CD4-positive, alpha-beta T cell (primary cell): Measurements from ENCODE around the gene TIGD1. TPM values are rescaled to one million over a fixed set of nuclear protein-coding genes. Genes with fewer than 3 reads are reported as not detected.

Experiments used
- ATAC-seq: fragments of 200-7000 bp; cut with Tn5 transposase; one replicate; pipeline ENCODE4 v1.10.0; 2022; ENCODE audit warnings: mild to moderate bottlenecking; ENCODE audit not compliant: poor library complexity
- CTCF ChIA-PET: fragments of 350-600 bp; sonication (Branson Sonifier 250); formaldehyde crosslinking; loops from one replicate; lab custom pipeline; 2021; ENCODE audit warnings: antibody characterized with exemption, inconsistent platforms; lab: Charles Lee
- POLR2A ChIA-PET: fragments of 350-600 bp; sonication (Branson Sonifier 250); formaldehyde crosslinking; loops from one replicate; lab custom pipeline; 2021; ENCODE audit warnings: antibody characterized with exemption, inconsistent platforms; lab: Charles Lee
- DNase-seq, 14 experiments: peaks; one replicate each; pipeline ENCODE4 v3.0.0-alpha.2; 2013 to 2020; ENCODE audit warnings: mixed read lengths in 2 of 14
- H3K27ac ChIP-seq, 2 donors: one replicate each; pipeline versions ENCODE4 v1.5.1 to v1.7.0; 2013; ENCODE audit warnings: low read length in 2 of 2, low read depth in 1 of 2, mild to moderate bottlenecking in 1 of 2
- H3K27me3 ChIP-seq, 2 experiments: 1 replicate in 1 of 2; 2 replicates in 1 of 2; pipeline versions ENCODE4 v1.6.1 to v1.7.0; 2013; ENCODE audit warnings: low read length in 2 of 2, control low read depth in 1 of 2, mild to moderate bottlenecking in 1 of 2, moderate library complexity in 1 of 2; ENCODE audit not compliant: insufficient read depth in 2 of 2, control insufficient read depth in 1 of 2
- H3K36me3 ChIP-seq: one replicate; pipeline ENCODE4 v1.6.1; 2013; ENCODE audit warnings: low read length, control low read depth; ENCODE audit not compliant: insufficient read depth
- H3K4me1 ChIP-seq: one replicate; pipeline ENCODE4 v1.6.1; 2013; ENCODE audit warnings: low read length, control low read depth; ENCODE audit not compliant: insufficient read depth
- H3K4me3 ChIP-seq: one replicate; pipeline ENCODE4 v1.5.1; 2013; ENCODE audit warnings: mild to moderate bottlenecking, low read length, moderate library complexity
- H3K9me3 ChIP-seq, 2 experiments: 1 replicate in 1 of 2; 2 replicates in 1 of 2; pipeline versions ENCODE4 v1.6.1 to v1.7.0; 2013; ENCODE audit warnings: low read length in 2 of 2, mild to moderate bottlenecking in 2 of 2, control low read depth in 1 of 2, moderate library complexity in 1 of 2; ENCODE audit not compliant: control insufficient read depth in 1 of 2, insufficient read depth in 1 of 2
- H3K27ac Mint-ChIP-seq: one replicate; pipeline ENCODE4 v1.8.0; 2020; ENCODE audit warnings: mixed read lengths
- H3K27me3 Mint-ChIP-seq: one replicate; pipeline ENCODE4 v1.8.0; 2021; ENCODE audit warnings: mixed read lengths
- H3K36me3 Mint-ChIP-seq: one replicate; pipeline ENCODE4 v1.8.0; 2021; ENCODE audit warnings: low read depth, mixed read lengths
- H3K4me1 Mint-ChIP-seq: one replicate; pipeline ENCODE4 v1.8.0; 2021; ENCODE audit warnings: low read depth, mixed read lengths
- H3K4me3 Mint-ChIP-seq: one replicate; pipeline ENCODE4 v1.8.0; 2020; ENCODE audit warnings: mild to moderate bottlenecking, mixed read lengths
- H3K9me3 Mint-ChIP-seq: one replicate; pipeline ENCODE4 v1.8.0; 2020; ENCODE audit warnings: mixed read lengths
- CTCF ChIP-seq: fragments of 200-600 bp; IDR thresholded peaks from one replicate; pipeline ENCODE4 v1.8.0; 2022; ENCODE audit warnings: antibody characterized with exemption, mild to moderate bottlenecking
- intact Hi-C, 2 experiments: fragments of 100-400 bp; cut with DNase I in 1 of 2; cut with micrococcal nuclease in 1 of 2; formaldehyde crosslinking; loops; one replicate each; pipeline versions ENCODE4 v1.15.1 to v1.9.0; 2023 to 2025; cut with DNase I, micrococcal nuclease
- total RNA-seq, 174 experiments: library from RNA in 2 of 174; stranded (reverse) in 2 of 174; gene quantifications; one replicate each; pipeline ENCODE4 v1.2.3 and lab custom pipeline; 2021 to 2026

Gene TIGD1
- total RNA-seq, 2 experiments from 2014 or later: 22.1 to 22.2 TPM

- H3K27me3 ChIP-seq: peaks cover 25 to 46% of the 10 kb centered on the region in 2 experiments
- Mint-ChIP-seq H3K27me3 (peaks cover 66% of the 10 kb centered on the region), H3K9me3 (no peaks in the 10 kb centered on the region)
Observed at GRCh38 chr2:232505856-232506255, 44.5 kb downstream of the TIGD1 start.

GRCh38 chr2:232504438-232504837 is 45.9 kb downstream of the TIGD1 start:
- no peak overlapping the region for H3K27ac ChIP-seq
- ChIA-PET POLR2A (no interaction called here), CTCF (no interaction called here)
- peaks cover 12% of the 10 kb centered on the region for H3K4me1 ChIP-seq
- H3K27me3 ChIP-seq: peaks cover 25 to 46% of the 10 kb centered on the region in 2 experiments
- Mint-ChIP-seq H3K4me1 (peaks cover 13% of the 10 kb centered on the region), H3K27me3 (peaks cover 68% of the 10 kb centered on the region), H3K36me3 (no peaks in the 10 kb centered on the region), H3K27ac (peak overlapping the region; percentile 44), H3K4me3 (no peak overlapping the region), H3K9me3 (no peaks in the 10 kb centered on the region)
- ATAC-seq (no peak), DNase-seq (no peak)
- H3K4me3 ChIP-seq: no peak overlapping the region
- no peaks in the 10 kb centered on the region for H3K36me3 ChIP-seq
- H3K9me3 ChIP-seq: peaks cover 0 to 4% of the 10 kb centered on the region in 2 experiments
- intact Hi-C loops: no loop called here
- no peak for TF ChIP-seq CTCF

More at GRCh38 chr2:232505856-232506255, 44.5 kb downstream of the TIGD1 start:
- Mint-ChIP-seq H3K36me3 (no peaks in the 10 kb centered on the region), H3K4me1 (peaks cover 13% of the 10 kb centered on the region), H3K4me3 (no peak overlapping the region), H3K27ac (no peak overlapping the region)
- DNase-seq (no peak), ATAC-seq (no peak)
- no peak for TF ChIP-seq CTCF
- no peak overlapping the region for H3K4me3 ChIP-seq
- intact Hi-C loops: no loop called here
- H3K27ac ChIP-seq: no peak overlapping the region
- ChIA-PET CTCF (no interaction called here), POLR2A (no interaction called here)
- H3K9me3 ChIP-seq: peaks cover 0 to 4% of the 10 kb centered on the region in 2 experiments
- H3K4me1 ChIP-seq: peaks cover 12% of the 10 kb centered on the region
- H3K36me3 ChIP-seq: no peaks in the 10 kb centered on the region

GRCh38 chr2:232503809-232504323 is 46.5 kb downstream of the TIGD1 start:
- ATAC-seq (no peak), DNase-seq (no peak)
- Histone ChIP-seq H3K27ac (no peak overlapping the region), H3K4me3 (no peak overlapping the region), H3K9me3 (peaks cover 0 to 4% of the 10 kb centered on the region in 2 experiments), H3K27me3 (peaks cover 27 to 46% of the 10 kb centered on the region in 2 experiments), H3K36me3 (no peaks in the 10 kb centered on the region), H3K4me1 (peaks cover 12% of the 10 kb centered on the region)
- ChIA-PET POLR2A (no interaction called here), CTCF (no interaction called here)
- H3K36me3 Mint-ChIP-seq: no peaks in the 10 kb centered on the region
- intact Hi-C loops: no loop called here
- peaks cover 13% of the 10 kb centered on the region for H3K4me1 Mint-ChIP-seq
- H3K27me3 Mint-ChIP-seq: peaks cover 69% of the 10 kb centered on the region
- TF ChIP-seq CTCF: no peak
- no peaks in the 10 kb centered on the region for H3K9me3 Mint-ChIP-seq
- peak overlapping the region; percentile 30 for H3K4me3 Mint-ChIP-seq
- H3K27ac Mint-ChIP-seq: peak overlapping the region; percentile 44
